A549 treated with DMSO at 1 μM for 4 hours (cell line): ENCODE data around the gene SH3BGR. TPM values are rescaled to one million over a fixed set of nuclear protein-coding genes. Genes with fewer than 3 reads are reported as not detected.

ENCODE experiments used
- total RNA-seq: library from RNA; stranded (reverse); fragments of 200-300 nt; extraction: Qiagen RNA extraction; gene quantifications from 5 replicates; pipeline ENCODE4 v1.2.3, GENCODE V29; 2022; ENCODE audit warnings: low read depth

Gene SH3BGR
- 1.00 to 1.8 TPM (median 1.4 TPM) in 5 replicates for total RNA-seq

DNA sequence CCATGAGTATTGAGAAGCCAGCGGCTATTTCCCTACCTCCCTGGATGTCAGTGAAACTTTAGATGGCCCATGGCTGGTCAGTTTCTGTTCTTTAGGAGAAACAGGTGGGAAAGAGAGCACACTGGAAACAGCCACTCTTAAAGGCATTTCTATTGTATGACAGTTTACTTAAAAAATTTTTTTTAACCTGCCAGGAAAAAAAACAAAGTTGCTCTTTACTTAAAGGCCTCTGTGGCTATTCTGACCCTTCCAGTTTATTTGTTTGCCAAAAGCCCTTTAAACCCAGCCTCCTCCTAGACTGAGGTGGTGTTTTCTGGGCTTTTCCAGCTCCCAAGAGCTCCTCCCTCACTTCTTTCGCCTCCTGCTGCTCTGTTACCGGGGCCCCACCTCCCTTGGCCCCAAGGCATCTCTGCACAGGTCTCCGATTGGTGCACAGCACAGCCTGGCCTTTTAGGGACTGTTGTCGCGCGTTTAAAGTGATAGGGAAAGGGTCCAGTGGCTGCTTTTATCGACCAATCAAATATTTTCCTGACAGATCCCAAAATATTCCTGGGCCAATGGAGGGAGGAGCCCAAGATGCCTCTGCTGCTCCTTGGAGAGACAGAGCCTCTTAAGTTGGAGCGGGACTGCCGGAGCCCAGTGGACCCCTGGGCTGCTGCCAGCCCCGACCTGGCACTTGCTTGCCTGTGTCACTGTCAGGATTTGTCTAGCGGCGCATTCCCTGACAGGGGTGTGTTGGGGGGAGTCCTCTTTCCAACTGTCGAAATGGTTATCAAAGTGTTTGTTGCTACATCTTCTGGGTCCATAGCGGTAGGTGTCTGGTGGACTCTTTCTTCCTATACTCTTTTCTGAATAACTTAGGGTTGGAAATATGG lies at the start of gene SH3BGR:
Gene SH3BGR (plus strand): TSS at position 639 of the 875 bp plus-strand sequence. CDS start 127 bp downstream, at position 766.

DNA sequence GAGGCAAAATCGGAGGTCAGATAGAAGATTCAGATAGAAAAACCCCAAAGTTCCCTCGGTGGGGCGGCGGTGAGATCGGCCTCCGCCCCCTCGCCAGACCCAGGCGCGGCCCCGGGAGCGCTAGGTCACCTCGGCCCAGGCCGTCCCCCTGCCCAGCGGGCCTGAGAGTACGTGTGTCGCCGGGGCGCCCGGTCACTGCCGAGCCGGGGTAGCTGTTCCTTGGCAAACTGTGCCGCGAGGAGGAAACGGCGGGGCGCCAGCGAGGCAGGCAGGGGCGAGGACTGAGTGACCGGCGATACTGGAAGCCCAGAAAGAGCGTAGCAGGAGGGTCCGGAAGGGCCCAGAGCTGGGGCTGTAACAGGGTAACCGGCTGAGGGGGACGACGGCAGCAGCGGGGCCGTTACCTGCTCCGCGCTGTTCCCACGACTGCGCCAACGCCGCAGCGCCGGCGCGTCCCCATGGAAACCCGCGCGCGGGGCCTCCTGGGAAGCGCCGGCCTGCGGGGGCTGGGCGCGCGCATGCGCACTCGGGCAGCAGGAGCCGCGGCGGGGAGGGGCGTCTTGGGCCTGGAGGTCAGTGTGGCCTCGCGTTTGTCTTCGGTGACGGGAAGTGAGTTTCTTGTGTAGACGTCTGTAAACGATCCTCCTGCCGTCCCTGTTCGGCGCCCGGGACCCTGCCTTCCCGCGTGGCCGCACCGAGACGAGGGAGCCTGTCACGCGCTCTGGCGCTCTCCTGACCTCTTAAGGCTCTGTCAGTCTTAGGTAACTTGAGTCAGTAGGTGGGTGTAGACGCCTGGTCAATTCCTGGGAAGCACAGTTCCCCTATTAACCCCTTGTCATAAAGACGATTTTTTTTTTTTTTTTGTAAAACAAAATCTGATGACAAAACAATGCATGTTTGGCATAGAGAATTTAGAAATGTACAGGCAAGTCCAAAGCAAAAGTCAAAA lies 6.2 kb upstream of the SH3BGR start, which contains the start of gene LCA5L:
Gene LCA5L (minus strand): TSS at position 458 of the 949 bp plus-strand sequence. CDS start 17,285 bp downstream, outside the sequence.

Other genes with a start within 250 kb of the SH3BGR start
- gene BRWD1, start 138.3 kb upstream of the SH3BGR start, total RNA-seq = 8.2 to 15.3 TPM (median 11.2 TPM) in 5 replicates
- 166 to 188 TPM (median 176 TPM) in 5 replicates for gene HMGN1, start 102.9 kb upstream of the SH3BGR start, total RNA-seq
- gene LCA5L, start 6.2 kb upstream of the SH3BGR start, total RNA-seq = 1.3 to 1.8 TPM (median 1.4 TPM) in 5 replicates
- gene B3GALT5, start 161.0 kb downstream of the SH3BGR start, total RNA-seq = 0.27 to 0.39 TPM (median 0.34 TPM) in 5 replicates